ENCODE measurements around the gene IL15.
"Not testable (repeated sequence)": the region's sequence is repeated elsewhere in the genome, so short reads cannot be mapped to it uniquely, and the experiment has no call there.

Gene IL15

GRCh38 chr4:141705747-141706377 is 69.5 kb downstream of the IL15 start:
- no peak for DNase-seq

GRCh38 chr4:141706445-141706844 is 70.1 kb downstream of the IL15 start:
- no peak for DNase-seq

GRCh38 chr4:141711211-141711610 is 74.8 kb downstream of the IL15 start:
- no peak for DNase-seq

GRCh38 chr4:141713185-141713584 is 76.8 kb downstream of the IL15 start:
- DNase-seq, result no peak

GRCh38 chr4:141713771-141714445 is 77.5 kb downstream of the IL15 start:
- DNase-seq, result no peak

GRCh38 chr4:141719585-141719984 is 83.2 kb downstream of the IL15 start:
- no peak for DNase-seq

GRCh38 chr4:141721174-141721573 is 84.8 kb downstream of the IL15 start:
- DNase-seq, result no peak

- no peak for DNase-seq
Measured at GRCh38 chr4:141724646-141725045, 88.3 kb downstream of the IL15 start.

GRCh38 chr4:141727420-141727819 is 91.0 kb downstream of the IL15 start:
- no peak for DNase-seq

- DNase-seq, result no peak
Measured at GRCh38 chr4:141730805-141731204, 94.4 kb downstream of the IL15 start.

GRCh38 chr4:141731481-141731880 is 95.1 kb downstream of the IL15 start:
- DNase-seq, result no peak

- DNase-seq, result no peak
Measured at GRCh38 chr4:141739636-141740035, 103.3 kb downstream of the IL15 start.

- no peak for DNase-seq
Measured at GRCh38 chr4:141746026-141746425, 109.6 kb downstream of the IL15 start.

GRCh38 chr4:141751806-141752205 is 115.4 kb downstream of the IL15 start:
- not testable (repeated sequence) for DNase-seq

GRCh38 chr4:141757287-141757686 is 120.9 kb downstream of the IL15 start:
- no peak for DNase-seq

GRCh38 chr4:141759796-141760425 is 123.5 kb downstream of the IL15 start:
- no peak for DNase-seq

GRCh38 chr4:141761926-141762325 is 125.5 kb downstream of the IL15 start:
- no peak for DNase-seq

- no peak for DNase-seq
Measured at GRCh38 chr4:141763374-141763773, 127.0 kb downstream of the IL15 start.

- no peak for DNase-seq
Measured at GRCh38 chr4:141768954-141769353, 132.6 kb downstream of the IL15 start.

GRCh38 chr4:141771889-141772830 is 135.8 kb downstream of the IL15 start:
- no peak for DNase-seq

GRCh38 chr4:141772838-141773237 is 136.5 kb downstream of the IL15 start:
- DNase-seq, result no peak

- no peak for DNase-seq
Measured at GRCh38 chr4:141782205-141782604, 145.8 kb downstream of the IL15 start.
